Stimulated activated CD8-positive, alpha-beta memory T cell treated with anti-CD3 and anti-CD28 coated beads, Interleukin-15, amount 100 ng/mL, for 48 hours (primary cell): ENCODE data around the gene RAMACL.

Experiments used
- DNase-seq, 2 donors: peaks; one replicate each; pipeline ENCODE4 v3.0.0-alpha.2; 2020; ENCODE audit warnings: low read depth in 2 of 2

RAMACL gene

GRCh38 chr6:166578536-166579236, 7.8 kb downstream of the RAMACL start:
- DNase-seq, result no peak

- DNase-seq, result no peak
Observed at GRCh38 chr6:166575205-166575604, 11.3 kb downstream of the RAMACL start.

GRCh38 chr6:166573511-166574216, 12.8 kb downstream of the RAMACL start:
- DNase-seq, result no peak

DNA sequence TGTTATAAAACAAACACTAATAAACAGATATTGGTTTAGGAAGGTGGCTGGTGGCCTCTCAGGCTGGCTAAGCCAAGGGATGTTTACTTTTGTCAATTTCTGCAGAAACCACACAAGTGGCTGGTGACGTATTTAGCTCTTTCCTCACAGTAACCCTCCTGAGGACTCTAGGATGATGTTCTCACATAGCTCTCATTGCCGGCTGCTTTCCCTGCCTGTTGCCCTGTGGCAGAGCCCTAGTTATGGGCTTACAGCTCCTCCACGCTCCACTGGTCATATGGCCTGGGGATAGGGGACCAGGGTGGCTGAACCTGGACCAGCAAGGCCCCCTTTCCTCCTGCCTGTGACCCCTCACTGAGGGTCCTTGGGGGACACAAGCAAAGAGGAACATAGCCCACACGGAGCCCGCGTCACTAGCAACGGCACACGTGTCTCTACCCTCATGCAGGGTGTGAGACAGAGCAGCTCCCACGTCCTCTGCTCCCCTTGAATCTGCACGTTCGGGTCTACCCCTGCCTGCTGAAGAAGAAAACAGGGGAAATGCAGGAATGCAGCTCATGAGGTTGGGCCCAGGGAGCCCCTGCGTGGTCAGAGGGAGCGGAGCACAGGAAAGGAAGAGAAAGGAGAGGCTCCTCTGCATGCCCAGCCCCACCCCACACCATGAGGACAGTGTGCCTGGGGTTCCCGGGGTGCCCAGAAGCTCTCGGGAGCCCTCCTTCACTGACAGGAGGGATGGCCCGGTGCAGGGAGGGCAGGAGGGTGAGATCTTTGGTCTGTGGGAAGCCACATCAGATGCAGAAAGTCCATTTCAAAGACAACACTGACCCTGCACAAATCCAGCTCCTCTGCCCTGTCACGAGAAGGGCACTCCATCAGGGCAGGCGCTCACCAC, 13.9 kb downstream of the RAMACL start:
- no peak for DNase-seq

GRCh38 chr6:166570929-166571713, 15.4 kb downstream of the RAMACL start:
- no peak for DNase-seq

DNA sequence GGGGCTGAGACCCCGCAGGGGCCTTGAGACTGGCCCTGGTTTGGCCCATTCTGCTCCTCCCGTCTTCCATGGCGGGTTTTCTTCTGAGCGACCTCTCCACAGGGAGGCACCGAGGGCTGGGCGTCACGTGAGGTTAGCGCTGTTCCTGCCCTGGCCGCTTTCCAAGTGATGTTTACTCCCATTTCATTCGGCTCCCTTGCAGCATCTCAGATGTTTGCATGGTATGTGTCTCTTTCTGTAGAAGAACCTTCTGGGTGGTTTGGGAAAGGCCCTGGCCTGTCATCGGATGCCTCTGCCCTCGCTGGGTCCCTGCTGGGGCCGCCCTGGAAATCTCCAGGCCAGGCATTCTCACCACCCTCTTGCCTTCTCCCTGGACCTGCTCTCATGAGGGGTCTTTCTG, 17.3 kb downstream of the RAMACL start:
- no peak for DNase-seq

DNA sequence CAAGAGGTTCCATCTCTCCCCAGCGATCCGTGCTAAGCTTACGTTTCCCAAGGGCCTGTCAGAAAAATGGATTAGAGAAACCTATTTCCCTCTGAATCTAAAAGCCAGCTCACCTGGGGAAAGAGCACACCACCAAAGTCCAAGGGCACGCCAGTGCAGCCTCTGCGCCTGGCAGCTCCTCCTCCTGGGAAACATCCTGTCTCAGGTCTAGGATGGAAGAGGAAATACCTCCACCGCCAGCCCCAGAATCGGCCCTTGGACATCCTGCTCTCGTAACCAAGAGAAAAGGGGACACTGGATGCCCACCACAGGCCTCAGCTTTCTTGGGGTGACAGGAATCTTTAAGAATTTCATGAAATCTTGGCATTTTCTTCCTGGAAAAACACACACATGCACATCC, 18.7 kb downstream of the RAMACL start:
- no peak for DNase-seq

DNA sequence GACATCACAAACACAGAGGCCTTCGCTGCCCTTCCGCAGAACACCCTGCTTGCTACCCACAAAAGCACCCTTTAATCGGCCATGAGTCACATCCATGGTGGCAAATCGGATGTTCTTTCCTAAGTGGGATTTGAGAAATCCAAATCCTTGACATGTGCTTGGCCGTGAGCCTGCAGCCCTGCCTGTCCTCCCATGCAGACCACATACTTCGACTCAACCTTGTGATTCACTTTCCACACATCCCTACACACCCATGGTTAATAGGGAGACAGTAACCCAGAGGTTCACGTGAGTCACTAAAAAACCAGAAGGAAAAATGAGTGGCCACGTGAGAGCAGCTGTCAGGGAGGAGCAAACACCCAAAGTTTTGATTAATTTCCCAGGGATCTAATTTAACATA, 19.4 kb downstream of the RAMACL start:
- DNase-seq, result no peak

- no peak for DNase-seq
Observed at GRCh38 chr6:166566026-166567011, 20.2 kb downstream of the RAMACL start.

- no peak for DNase-seq
Observed at GRCh38 chr6:166565084-166565967, 21.2 kb downstream of the RAMACL start.

DNA sequence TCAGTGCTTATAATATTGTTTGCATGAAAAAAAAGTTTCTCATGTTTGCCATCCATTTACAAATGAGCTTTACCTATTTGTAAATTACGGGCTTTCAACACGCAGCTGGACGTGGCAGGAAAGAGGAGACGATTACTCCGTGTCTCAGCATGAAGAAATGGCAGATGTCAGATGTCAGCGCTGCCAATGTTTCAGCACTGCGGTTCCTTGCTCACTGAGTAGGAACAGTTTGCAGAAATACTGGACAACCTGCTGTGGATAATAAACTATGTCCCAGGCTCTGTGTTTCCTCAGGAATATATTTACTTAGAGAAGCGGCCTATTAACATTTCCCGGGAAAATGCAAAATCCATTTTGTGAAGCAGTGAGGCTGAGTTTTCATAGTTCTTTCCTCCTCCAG, 22.7 kb downstream of the RAMACL start:
- no peak for DNase-seq

DNA sequence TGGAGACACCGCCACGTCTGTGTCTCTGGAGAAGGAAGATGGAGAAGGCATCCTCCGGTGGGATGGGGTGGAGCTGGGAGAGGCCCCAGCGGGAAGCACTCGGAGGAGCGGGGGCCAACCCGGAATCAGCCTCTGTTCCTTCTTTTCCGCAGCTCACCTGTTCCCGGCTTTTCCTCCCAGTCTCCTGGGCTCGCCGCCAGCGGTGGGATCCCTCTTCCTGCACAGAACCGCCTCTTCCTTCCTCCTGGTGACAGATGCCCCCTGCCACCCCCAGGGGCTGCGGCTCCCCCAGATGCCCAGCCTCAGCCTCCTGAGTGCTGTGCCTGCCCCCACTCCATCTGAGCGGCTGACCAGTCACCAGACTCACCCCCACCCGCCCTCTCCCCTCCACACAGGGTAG, 23.3 kb downstream of the RAMACL start:
- no peak for DNase-seq

DNA sequence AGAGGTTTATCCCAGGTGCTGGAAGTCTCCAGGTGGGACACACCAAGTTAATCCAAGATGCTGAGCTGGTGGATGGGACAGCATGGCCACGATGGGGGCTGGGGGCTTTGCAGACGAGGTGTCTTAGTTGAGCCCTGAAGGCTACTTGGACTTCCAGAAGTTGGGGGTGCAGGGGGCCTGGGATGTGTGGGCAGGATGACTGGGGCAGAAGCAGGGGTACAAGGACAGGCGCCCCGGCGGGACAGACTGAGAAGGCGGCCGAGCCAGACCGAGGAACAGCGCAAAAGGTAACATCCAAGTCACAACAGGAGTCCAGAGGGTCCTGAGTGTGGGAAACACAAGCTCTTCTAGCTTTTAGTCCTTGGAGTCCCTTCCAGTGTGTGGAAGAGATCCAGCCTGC, 23.8 kb downstream of the RAMACL start:
- no peak for DNase-seq

GRCh38 chr6:166561771-166562359, 24.6 kb downstream of the RAMACL start:
- no peak for DNase-seq

- no peak for DNase-seq
Observed at GRCh38 chr6:166560222-166560621, 26.3 kb downstream of the RAMACL start.

- no peak for DNase-seq
Observed at GRCh38 chr6:166559662-166560061, 26.8 kb downstream of the RAMACL start.

GRCh38 chr6:166559211-166559610, 27.3 kb downstream of the RAMACL start:
- DNase-seq, result no peak

DNA sequence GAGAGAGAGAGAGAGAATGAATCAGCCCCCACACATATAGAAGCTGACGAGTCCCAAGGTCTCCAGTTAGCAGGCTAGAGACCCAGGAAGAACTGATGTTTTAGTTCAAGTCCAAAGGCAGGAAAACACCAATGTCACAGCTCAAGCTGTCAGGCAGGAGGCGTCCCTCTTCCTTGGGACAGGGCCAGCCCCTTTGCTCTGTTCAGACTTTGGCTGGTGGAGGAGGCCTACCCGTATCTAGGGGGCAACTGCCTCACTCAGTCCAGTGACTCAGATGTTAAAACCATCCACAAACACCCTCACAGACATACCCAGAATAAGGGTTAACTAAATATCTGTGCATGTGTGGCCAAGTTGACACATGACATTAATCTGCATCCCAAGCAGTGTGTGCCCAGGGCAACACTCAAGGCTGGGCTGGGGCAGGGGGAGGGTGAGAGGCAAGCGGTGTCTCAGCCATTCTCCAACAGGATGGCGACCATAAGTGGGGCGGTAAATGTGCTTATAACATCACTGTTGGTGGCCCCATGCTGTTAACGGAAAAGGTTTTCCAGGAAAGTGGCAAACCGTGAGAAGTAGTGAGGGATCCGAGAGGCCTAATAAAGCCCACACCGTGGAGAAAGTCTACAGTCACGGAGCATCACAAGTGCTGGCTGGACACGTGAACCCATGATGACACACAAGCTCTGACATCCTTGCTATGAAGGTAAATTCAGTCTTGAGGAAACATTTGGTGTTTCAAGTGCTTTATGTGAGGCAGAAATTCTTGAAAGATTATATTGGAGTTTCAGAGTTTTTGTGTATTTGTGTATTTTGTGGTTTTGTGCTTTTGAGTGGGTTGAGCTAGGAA, 28.1 kb downstream of the RAMACL start:
- no peak for DNase-seq
